ENCODE data around the gene CLDN15.
"Not testable (repeated sequence)": the region's sequence is repeated elsewhere in the genome, so short reads cannot be mapped to it uniquely, and the experiment has no call there.

Gene CLDN15, protein sequence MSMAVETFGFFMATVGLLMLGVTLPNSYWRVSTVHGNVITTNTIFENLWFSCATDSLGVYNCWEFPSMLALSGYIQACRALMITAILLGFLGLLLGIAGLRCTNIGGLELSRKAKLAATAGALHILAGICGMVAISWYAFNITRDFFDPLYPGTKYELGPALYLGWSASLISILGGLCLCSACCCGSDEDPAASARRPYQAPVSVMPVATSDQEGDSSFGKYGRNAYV

GRCh38 chr7:101237206-101238067 is at the start of gene CLDN15:
Gene CLDN15, minus strand, starts transcription at chr7:101237802. Its CDS starts 221 bp downstream, at chr7:101237581.
- DNase-seq: no peak

DNA sequence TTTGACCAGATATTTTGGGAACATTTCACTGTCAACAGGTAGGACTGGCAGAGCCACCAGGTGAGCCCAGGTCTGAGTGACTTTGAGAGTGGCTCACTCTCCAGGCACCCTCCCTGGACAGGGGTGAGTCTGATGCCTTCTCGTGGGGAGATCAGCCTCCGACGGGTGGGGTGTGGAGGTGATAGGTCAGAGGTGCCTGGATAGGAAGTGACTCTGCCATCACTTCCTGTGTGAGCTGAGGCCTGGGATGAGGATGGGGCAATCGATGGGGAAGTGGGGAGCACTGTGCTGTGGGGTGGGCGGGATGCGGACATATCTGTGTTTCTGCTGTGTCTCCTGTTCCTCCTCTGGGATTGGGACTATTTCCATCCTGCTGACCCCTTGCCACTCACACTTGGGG is 49.4 kb upstream of the CLDN15 start:
- DNase-seq: no peak

DNA sequence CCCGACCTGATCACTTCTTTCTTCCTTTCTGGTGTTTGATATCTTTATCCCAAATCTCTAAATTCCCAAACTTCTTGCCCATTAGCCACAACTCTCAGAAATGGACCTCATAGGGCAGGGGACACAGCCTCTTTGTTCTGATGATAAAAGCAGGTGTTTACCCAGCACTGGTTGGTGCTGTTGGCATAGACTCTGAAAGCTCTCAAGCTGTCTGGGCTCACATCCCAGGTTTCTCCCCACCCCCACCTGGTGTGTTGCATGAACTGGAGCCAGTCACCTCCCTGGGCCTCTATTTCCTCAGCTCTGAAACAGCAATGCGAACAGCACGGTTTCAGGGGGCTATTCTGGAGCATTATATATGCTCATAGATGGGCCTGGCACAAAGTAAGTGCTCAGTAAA is 48.3 kb upstream of the CLDN15 start:
- DNase-seq: not testable (repeated sequence)

DNA sequence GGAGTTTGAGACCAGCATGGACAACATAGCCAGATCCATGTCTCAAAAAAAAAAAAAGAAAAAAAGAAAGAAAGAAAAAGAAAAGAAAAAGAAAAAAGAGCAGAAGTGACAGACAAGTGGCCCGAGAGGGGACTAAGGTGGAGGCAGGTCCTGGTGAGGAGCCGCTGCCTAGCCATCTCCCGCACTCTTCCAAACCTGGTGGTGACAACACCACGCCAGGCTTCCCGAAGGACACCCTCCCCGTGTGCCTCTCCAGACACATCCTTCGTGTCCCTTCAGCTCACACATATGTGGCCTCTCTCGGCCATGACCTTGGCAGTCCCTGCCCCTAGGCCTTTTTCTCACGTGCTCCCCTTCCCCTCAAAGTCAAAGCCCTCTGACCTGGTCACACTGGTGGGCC is 47.6 kb upstream of the CLDN15 start:
- DNase-seq: no peak

GRCh38 chr7:101280912-101281311 is 43.3 kb upstream of the CLDN15 start:
- DNase-seq: not testable (repeated sequence)

- no peak for DNase-seq
Measured at GRCh38 chr7:101278461-101279292, 41.1 kb upstream of the CLDN15 start.

DNA sequence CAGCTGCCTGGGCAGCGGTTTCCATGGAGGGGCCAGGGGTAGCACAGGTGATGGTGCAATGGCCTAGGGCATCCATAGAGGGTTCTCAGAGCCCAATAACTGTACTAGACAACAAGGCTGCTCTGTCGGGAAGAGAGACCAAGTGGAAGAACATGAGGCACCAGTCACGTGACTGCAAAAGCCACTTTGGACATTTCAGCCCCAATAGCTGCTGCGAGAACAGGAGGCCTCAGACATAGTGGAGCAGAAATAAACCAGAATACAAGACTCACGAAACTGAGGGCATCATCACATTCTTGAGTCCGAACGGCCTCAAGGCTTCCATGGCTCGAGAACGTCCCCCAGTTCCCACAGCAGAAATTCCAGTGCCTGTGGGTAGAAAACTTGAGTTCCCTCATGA is 39.6 kb upstream of the CLDN15 start:
- no peak for DNase-seq

DNA sequence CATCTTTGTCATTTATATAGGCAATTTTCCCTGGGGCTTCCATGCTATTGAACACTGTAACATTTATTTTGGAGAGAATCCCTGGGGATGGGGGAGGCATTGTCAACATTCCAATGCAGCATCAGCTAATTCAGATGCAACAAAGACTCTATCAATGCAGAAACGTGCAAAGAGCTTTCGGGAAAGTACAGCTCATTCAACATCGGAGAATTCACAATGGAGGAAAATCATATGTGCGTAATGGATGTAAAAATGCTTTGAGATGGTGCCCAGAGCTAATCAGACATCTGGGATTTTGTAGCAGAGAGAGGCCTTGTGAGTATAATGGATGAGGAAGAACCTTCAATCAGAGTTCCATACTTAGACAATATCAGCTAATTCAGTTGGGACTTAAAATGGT is 35.6 kb upstream of the CLDN15 start:
- no peak for DNase-seq

DNA sequence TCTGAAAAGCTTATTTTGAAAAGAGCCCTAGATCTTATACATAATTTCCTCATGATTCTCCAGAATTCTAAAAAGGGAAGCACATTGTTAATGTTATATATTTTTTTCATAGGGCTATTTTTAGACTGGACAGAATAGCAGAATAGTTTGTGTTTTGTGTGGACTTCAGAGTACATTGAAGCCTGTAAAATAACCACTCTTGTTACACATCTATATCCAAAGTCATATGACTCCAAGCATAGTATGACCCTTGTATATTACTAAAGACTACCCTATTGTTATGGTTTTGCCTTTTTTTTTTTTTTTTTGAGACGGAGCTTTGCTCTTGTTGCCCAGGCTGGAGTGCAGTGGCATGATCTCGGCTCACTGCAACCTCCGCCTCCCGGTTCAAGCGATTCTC is 33.4 kb upstream of the CLDN15 start:
- DNase-seq: no peak

- no peak for DNase-seq
Measured at GRCh38 chr7:101269664-101270063, 32.1 kb upstream of the CLDN15 start.

- no peak for DNase-seq
Measured at GRCh38 chr7:101265622-101266516, 28.3 kb upstream of the CLDN15 start.

DNA sequence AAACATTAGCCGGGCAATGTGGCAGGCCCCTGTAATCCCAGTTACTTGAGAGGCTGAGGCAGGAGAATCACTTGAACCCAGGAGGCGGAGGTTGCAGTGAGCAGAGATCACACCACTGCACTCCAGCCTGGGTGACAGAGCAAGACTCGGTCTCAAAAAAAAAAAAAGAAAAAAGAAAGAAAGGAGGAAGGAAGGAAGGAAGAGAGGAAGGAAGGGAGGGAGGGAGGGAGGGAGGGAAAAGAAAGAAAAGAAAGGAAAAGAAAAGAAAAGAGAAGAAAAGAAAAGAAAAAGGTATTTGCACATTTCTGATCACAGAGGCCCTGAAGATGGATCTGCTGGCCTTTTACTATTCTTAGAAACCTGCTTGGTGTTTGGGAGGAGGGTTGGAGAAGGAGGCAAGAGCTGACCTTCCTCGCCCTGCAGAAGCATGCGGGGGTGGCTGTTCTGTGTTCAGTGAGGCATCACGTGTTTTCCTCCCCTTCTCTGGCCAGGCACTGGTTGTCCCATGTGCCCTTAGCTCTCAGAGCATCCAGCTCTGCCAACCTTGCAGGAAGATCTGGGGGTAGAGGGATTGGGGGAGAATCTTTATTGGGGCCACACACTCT is 26.6 kb upstream of the CLDN15 start:
- DNase-seq: not testable (repeated sequence)

GRCh38 chr7:101258243-101258731 is 20.7 kb upstream of the CLDN15 start:
- DNase-seq: no peak

DNA sequence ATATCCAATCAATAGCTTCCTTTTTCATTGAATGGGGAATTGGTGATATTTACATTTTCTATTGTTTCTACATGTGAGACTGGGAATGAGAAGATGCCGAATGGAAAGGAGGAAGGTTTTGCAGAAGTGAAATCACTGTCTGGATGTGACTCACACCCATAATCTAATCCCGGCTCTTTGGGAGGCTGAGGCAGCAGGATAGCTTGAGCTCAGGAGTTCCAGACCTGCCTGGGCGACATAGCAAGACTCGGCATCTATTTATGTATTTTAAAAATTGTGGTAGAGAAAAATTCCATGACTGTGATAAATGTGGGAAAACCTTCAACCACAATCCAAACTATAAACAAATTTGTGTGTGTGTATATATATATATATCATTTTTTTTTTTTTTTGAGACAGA is 18.2 kb upstream of the CLDN15 start:
- no peak for DNase-seq

- DNase-seq: not testable (repeated sequence)
Measured at GRCh38 chr7:101253199-101253598, 15.6 kb upstream of the CLDN15 start.

DNA sequence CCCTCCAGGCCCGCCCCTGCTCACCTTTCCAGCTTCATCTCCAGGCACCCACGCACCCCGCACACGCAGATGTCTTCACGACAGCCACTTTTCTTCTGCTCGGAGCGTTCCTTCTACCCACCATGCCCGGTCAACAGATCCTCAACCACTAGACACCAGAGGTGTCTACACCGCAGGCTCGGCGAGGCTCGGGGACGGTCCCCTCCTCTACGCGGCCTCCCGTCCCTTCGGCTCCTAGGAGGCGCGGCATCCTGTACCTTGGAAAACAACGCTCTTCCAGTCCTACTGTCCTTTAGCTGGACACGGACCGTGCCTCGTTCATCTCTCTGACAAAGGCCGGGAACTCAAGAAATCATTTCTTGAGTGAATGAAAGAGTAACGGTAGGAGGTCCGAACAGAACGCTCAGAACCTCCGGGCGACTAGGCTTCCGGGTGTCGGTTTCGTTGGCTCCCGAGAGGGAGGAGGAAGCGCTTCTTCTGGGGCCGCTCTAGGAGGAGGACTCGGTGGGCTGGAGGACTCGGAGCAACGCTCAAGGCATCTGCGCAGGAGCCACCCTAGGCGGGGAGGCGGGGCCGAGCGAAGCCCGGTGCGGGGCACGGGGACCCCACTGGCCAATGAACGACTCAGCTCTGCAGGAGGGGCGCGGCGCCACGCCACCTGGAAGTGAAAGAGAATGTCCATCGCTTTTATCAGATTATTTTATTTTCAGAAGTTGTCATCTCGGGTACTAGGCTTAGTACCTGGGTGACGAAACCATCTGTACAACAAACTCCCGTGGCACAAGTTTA is 14.5 kb upstream of the CLDN15 start:
- DNase-seq: peak; percentile 99

GRCh38 chr7:101250324-101250723 is 12.7 kb upstream of the CLDN15 start:
- no peak for DNase-seq

DNA sequence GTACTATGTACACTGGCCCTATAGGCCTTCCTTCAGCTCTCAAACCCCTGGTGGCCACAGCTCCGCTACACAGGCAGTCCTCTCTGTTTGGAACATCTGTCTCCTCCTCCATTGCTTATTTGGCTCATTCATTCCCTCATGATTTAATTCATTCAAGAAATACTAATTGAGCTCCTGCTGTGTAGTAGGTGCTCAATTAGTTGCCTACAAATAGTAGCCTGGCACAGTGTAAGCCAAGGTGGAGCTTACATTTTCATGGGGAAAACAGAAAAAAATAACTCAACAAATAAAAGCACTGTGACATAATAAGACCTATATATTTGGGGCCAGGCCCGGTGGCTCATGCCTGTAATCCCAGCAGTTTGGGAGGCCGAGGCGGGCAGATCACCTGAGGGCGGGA is 10.7 kb upstream of the CLDN15 start:
- DNase-seq: no peak

- DNase-seq: no peak
Measured at GRCh38 chr7:101245147-101245668, 7.6 kb upstream of the CLDN15 start.

- DNase-seq: peak; percentile 96 to 97
Measured at GRCh38 chr7:101244375-101245146, 7.0 kb upstream of the CLDN15 start, which contains the start of gene FIS1. Gene FIS1, minus strand, starts transcription at chr7:101245081. Its CDS starts 77 bp downstream, at chr7:101245004.
